Activated T-cell treated with anti-CD3 and anti-CD28 coated beads, Interleukin-2, amount 50 U/mL, for 72 hours (primary cell): ENCODE results near the gene TSPOAP1. TPM values are rescaled to one million over a fixed set of nuclear protein-coding genes. Genes with fewer than 3 reads are reported as not detected.

Experiments used
- ATAC-seq, 2 donors: fragments of 150-1000 bp; cut with Tn5 transposase; replicated peaks in 1 of 2; 2 replicates each; pipeline ENCODE4 v1.10.0; 2021; ENCODE audit warnings: moderate library complexity in 2 of 2, mild to moderate bottlenecking in 1 of 2
- DNase-seq, 2 donors: peaks; one replicate each; pipeline ENCODE4 v3.0.0; 2021 to 2022; ENCODE audit warnings: mixed read lengths in 1 of 2
- H3K27ac Mint-ChIP-seq: one replicate; pipeline ENCODE4 v1.8.0; 2022; ENCODE audit warnings: mild to moderate bottlenecking, moderate library complexity, mixed read lengths
- H3K27me3 Mint-ChIP-seq: one replicate; pipeline ENCODE4 v1.8.0; 2022; ENCODE audit warnings: low read depth, mixed read lengths
- H3K36me3 Mint-ChIP-seq, 2 donors: one replicate each; pipeline ENCODE4 v1.8.0; 2022; ENCODE audit warnings: mixed read lengths in 2 of 2, mild to moderate bottlenecking in 1 of 2; ENCODE audit not compliant: insufficient read depth in 2 of 2
- H3K4me1 Mint-ChIP-seq: one replicate; pipeline ENCODE4 v1.8.0; 2022; ENCODE audit warnings: low read depth, mixed read lengths
- H3K4me3 Mint-ChIP-seq, 2 donors: one replicate each; pipeline ENCODE4 v1.8.0; 2022; ENCODE audit warnings: mild to moderate bottlenecking in 2 of 2, mixed read lengths in 2 of 2, moderate library complexity in 2 of 2
- H3K9me3 Mint-ChIP-seq, 2 donors: one replicate each; pipeline ENCODE4 v1.8.0; 2022; ENCODE audit warnings: mixed read lengths in 2 of 2
- total RNA-seq, 2 donors: library from RNA; stranded (reverse); gene quantifications; one replicate each; pipeline ENCODE4 v1.2.3, GENCODE V29; 2022

Gene TSPOAP1
- 10 to 100 TPM; 42.3 to 55.3 TPM for total RNA-seq

- no peaks in the 10 kb centered on the region for H3K27me3 Mint-ChIP-seq
- H3K4me3 Mint-ChIP-seq: peak within 1 kb of the TSS; percentile 75 to 93
- peak in 1 of 2 donors; percentile 14 for ATAC-seq
- DNase-seq: peak; percentile 84
- no peaks in the 10 kb centered on the region for H3K9me3 Mint-ChIP-seq
- peaks cover 50% of the 10 kb centered on the region for H3K4me1 Mint-ChIP-seq
- peaks cover 24 to 25% of the 10 kb centered on the region in 2 donors for H3K36me3 Mint-ChIP-seq
- peak within 1 kb of the TSS; percentile 72 for H3K27ac Mint-ChIP-seq
Measured at GRCh38 chr17:58328195-58329034, at the start of gene TSPOAP1. Gene TSPOAP1 (minus strand): TSS chr17:58328795. CDS start chr17:58327920, 875 bp downstream.

- H3K27me3 Mint-ChIP-seq: no peaks in the 10 kb centered on the region
- ATAC-seq (no peak), DNase-seq (no peak)
- H3K4me1 Mint-ChIP-seq: peaks cover 46% of the 10 kb centered on the region
- H3K27ac Mint-ChIP-seq: no peak overlapping the region
- no peaks in the 10 kb centered on the region for H3K36me3 Mint-ChIP-seq
- no peak overlapping the region for H3K4me3 Mint-ChIP-seq
- no peaks in the 10 kb centered on the region for H3K9me3 Mint-ChIP-seq
Measured at GRCh38 chr17:58377661-58378060, 49.1 kb upstream of the TSPOAP1 start.

- DNase-seq (no peak), ATAC-seq (no peak)
- H3K9me3 Mint-ChIP-seq: no peaks in the 10 kb centered on the region
- H3K27me3 Mint-ChIP-seq: no peaks in the 10 kb centered on the region
- peaks cover 41% of the 10 kb centered on the region for H3K4me1 Mint-ChIP-seq
- no peaks in the 10 kb centered on the region for H3K36me3 Mint-ChIP-seq
- H3K27ac Mint-ChIP-seq: no peak overlapping the region
- H3K4me3 Mint-ChIP-seq: no peak overlapping the region
Measured at GRCh38 chr17:58377093-58377601, 48.6 kb upstream of the TSPOAP1 start.

DNA sequence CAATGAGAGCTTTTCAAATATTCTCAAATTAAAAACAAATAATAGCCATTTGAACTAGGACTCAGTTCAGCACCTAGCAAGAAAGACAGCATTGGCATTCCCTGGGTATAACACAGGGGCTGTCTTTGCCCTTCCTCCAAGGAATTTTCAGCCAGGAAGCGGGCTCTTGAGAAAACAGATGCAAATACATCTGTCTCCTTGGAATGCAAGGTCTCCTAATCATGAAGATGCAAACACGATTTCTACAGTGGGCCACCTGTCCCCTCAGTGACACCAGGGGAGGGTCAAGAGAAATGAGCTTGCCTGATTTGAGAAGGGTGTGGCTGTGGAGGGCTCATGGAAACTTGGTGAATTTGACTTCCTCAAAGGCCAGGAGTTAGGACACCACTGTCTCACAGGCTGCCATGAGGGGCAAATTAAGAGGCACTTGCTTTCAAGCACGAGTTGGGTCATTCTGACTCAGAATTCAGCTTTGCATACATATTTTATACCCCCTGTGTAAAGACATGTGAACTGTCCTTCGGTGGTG is 47.9 kb upstream of the TSPOAP1 start:
- no peaks in the 10 kb centered on the region for H3K9me3 Mint-ChIP-seq
- H3K27me3 Mint-ChIP-seq: no peaks in the 10 kb centered on the region
- no peak for DNase-seq
- peaks cover 35% of the 10 kb centered on the region for H3K4me1 Mint-ChIP-seq
- H3K4me3 Mint-ChIP-seq: no peak overlapping the region
- no peak overlapping the region for H3K27ac Mint-ChIP-seq
- no peaks in the 10 kb centered on the region for H3K36me3 Mint-ChIP-seq
- ATAC-seq: no peak

DNA sequence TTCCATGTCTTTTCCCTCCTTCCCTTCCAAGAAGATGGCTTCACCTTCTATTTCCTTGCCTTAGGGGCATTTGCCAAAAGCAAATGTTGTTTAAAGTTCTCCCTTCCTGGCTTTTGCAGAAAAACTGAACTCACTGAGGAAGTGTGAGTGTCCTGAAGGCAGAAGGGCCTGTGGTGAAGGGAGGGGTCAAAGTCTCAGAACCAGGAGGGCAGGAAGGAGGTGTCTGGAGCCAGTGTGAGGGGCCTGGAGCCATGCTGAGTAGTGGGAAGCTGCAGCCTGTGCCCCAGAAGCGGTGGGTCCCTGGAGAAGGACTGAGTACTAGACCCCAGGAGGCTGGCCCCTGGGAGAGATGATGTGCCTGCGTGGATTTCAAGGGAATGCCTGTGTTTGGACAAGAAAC is 47.2 kb upstream of the TSPOAP1 start:
- Mint-ChIP-seq H3K27ac (no peak overlapping the region), H3K36me3 (no peaks in the 10 kb centered on the region)

DNA sequence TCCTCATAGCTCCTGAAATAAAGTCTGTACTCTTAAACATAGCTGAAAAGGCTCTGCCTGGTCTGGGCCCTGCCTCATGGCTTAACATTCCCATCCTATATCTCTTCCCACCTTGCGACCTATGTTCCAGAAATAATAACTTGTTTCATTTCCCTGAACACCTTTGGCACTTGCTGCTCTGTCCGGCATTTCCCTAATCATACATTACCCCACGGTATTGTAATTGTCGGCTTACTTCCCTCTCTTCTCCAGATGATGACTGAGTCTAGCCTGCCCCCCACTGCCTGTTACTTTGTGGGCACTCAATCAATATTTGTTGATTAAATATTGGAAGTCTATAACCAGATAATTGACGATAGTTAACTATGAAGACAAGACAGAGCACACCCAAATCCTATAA is 46.7 kb upstream of the TSPOAP1 start:
- H3K27me3 Mint-ChIP-seq: no peaks in the 10 kb centered on the region
- no peaks in the 10 kb centered on the region for H3K36me3 Mint-ChIP-seq
- no peak for DNase-seq
- H3K9me3 Mint-ChIP-seq: no peaks in the 10 kb centered on the region
- H3K4me1 Mint-ChIP-seq: peaks cover 28% of the 10 kb centered on the region
- no peak for ATAC-seq
- no peak overlapping the region for H3K27ac Mint-ChIP-seq
- no peak overlapping the region for H3K4me3 Mint-ChIP-seq

More for the DNA sequence above, 47.2 kb upstream of the TSPOAP1 start:
- Mint-ChIP-seq H3K4me3 (no peak overlapping the region), H3K27me3 (no peaks in the 10 kb centered on the region), H3K9me3 (no peaks in the 10 kb centered on the region), H3K4me1 (peaks cover 30% of the 10 kb centered on the region)
- DNase-seq: no peak
- ATAC-seq: no peak

- H3K4me3 Mint-ChIP-seq: no peak overlapping the region
- H3K36me3 Mint-ChIP-seq: no peaks in the 10 kb centered on the region
- DNase-seq (no peak), ATAC-seq (no peak)
- H3K27ac Mint-ChIP-seq: no peak overlapping the region
- no peaks in the 10 kb centered on the region for H3K9me3 Mint-ChIP-seq
- peaks cover 22% of the 10 kb centered on the region for H3K4me1 Mint-ChIP-seq
- H3K27me3 Mint-ChIP-seq: no peaks in the 10 kb centered on the region
Measured at GRCh38 chr17:58373923-58374322, 45.3 kb upstream of the TSPOAP1 start.

DNA sequence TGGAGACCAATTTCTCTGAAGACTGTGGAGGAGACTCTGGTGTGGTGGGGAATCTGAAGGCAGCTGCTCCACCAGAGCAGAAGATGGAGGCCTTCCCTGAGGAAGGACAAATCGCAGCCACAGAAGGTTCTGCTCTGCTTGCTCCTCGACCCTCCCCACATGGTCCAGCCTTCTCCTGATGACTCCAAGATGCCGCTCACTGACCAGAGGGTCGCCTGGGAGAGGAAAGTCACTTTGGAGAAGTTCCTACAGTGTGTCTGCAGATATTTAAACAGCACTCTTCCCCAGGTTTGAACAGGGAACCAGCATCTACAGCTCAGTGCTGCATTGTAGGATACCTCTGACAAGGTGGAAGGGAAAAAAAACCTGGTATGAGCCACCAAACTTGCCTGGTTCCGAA is 44.4 kb upstream of the TSPOAP1 start:
- H3K9me3 Mint-ChIP-seq: no peaks in the 10 kb centered on the region
- H3K27me3 Mint-ChIP-seq: no peaks in the 10 kb centered on the region
- peaks cover 14% of the 10 kb centered on the region for H3K4me1 Mint-ChIP-seq
- no peak for ATAC-seq
- no peak overlapping the region for H3K4me3 Mint-ChIP-seq
- DNase-seq: no peak
- no peaks in the 10 kb centered on the region for H3K36me3 Mint-ChIP-seq
- no peak overlapping the region for H3K27ac Mint-ChIP-seq

DNA sequence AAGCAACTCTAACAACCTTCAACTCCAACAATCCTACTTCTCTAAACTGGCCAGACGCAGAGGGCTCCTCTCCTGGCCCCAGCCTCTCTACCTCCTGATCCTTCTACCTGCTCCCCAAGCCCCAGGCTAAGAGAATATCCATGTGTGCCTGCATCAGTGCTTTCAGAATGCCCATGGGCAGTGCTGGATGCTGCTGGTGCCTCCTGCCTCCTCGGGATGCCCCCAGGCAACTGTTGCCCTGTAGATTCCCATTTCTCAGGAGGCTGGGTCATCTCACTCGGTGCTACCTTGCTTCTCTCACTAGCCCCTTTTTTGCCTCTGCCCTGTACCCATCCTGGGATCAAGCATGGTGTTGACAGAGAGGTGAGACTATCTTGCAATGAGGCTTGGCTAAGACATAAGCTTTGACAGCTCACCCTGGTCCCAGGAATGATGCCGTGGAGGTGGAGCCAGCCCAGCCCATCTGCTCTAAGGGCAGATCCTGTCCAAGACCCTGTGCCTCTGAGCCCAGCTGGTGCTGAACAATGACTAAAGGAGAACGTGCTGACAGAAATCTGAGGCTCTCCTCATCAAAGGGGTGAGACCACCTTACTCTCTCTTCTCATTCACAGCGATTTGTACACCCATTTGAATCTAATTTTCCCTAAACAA is 42.8 kb upstream of the TSPOAP1 start:
- H3K27me3 Mint-ChIP-seq: no peaks in the 10 kb centered on the region
- ATAC-seq (no peak), DNase-seq (no peak)
- peaks cover 5% of the 10 kb centered on the region for H3K4me1 Mint-ChIP-seq
- H3K27ac Mint-ChIP-seq: peak overlapping the region; percentile 7
- H3K9me3 Mint-ChIP-seq: no peaks in the 10 kb centered on the region
- H3K36me3 Mint-ChIP-seq: no peaks in the 10 kb centered on the region
- H3K4me3 Mint-ChIP-seq: no peak overlapping the region

DNA sequence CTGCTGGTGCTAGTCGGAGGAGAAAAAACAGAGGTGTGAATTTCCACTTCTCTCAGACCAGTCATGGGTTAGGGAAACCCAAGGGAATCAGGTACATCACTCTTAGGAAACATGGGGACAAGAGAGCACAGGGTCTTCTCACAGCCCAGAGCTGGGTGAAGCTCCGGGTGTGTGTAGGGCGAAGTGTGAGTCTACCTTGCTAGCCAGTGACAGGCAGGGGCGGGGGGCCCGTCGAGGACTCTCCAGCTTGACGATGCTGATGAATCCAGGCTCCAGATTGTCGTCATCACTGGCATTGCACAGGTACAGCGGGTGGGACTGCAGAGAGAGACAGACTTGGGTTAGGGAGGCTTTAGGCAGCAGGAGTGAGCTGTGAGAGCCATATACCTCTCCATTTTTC is 42.1 kb upstream of the TSPOAP1 start:
- Mint-ChIP-seq H3K9me3 (no peaks in the 10 kb centered on the region), H3K4me3 (no peak overlapping the region), H3K36me3 (no peaks in the 10 kb centered on the region), H3K27me3 (no peaks in the 10 kb centered on the region), H3K27ac (no peak overlapping the region), H3K4me1 (peaks cover 12% of the 10 kb centered on the region)
- DNase-seq: no peak
- ATAC-seq: no peak

DNA sequence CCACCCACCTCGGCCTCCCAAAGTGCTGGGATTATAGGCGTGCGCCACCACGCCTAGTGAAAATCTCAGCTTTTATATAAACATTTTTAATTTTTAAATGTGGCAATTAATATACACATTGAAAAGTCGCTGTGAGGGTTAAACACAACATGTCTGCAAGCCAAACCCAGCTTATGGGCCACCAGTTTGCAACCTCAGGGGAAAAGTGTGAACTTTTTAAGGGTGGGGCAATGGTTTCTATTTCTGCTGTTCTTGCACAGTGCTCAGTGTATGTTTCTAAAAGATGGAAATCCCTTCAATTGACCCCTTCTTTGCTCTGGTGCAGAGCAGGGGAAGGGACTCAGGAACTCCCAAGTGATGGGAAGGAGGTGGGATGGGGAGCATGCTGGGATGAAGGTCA is 41.7 kb upstream of the TSPOAP1 start:
- no peak for ATAC-seq
- no peaks in the 10 kb centered on the region for H3K9me3 Mint-ChIP-seq
- no peaks in the 10 kb centered on the region for H3K36me3 Mint-ChIP-seq
- no peak for DNase-seq
- H3K4me1 Mint-ChIP-seq: peaks cover 12% of the 10 kb centered on the region
- H3K27me3 Mint-ChIP-seq: no peaks in the 10 kb centered on the region
- no peak overlapping the region for H3K4me3 Mint-ChIP-seq
- no peak overlapping the region for H3K27ac Mint-ChIP-seq

DNA sequence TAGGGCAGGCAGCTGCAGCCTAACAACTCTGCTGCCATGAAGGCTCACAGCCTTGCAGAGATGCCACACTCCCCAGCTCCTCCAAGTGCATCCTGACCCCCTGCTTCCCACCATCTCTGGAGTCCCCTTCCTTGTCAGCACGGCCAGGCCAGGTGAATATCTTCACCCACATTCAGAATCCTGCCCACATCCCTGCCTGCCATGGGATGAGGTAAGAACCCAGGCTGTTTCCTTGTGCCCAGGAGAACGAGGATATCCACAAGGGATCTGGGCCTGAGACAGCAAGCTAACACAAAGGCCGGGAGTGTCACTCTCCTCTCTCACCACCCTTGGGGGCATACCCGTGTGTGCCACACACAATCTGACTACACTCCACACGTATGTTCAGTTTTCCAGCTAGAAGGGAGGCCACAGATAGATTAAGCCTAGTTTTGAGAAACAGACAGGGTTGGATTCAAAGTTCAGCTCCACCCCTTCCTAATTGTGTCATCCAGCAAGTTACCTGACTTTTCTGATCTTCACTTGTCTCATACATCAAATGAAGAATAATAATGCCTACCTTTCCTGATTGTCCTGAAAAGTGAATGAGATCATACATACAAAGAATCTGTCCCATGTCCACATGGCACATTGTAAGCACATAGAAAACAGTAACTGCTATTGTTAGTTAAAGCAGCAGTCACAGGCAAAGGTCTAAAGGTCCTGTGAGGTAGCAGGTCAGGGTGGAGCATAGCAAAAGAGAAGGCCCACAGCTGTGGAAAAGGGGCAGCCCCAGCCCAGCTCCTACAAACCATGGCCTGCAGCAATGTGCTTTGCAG is 40.8 kb upstream of the TSPOAP1 start:
- no peaks in the 10 kb centered on the region for H3K36me3 Mint-ChIP-seq
- no peak overlapping the region for H3K4me3 Mint-ChIP-seq
- no peaks in the 10 kb centered on the region for H3K9me3 Mint-ChIP-seq
- H3K27ac Mint-ChIP-seq: no peak overlapping the region
- H3K4me1 Mint-ChIP-seq: peaks cover 12% of the 10 kb centered on the region
- H3K27me3 Mint-ChIP-seq: no peaks in the 10 kb centered on the region
- no peak for ATAC-seq
- DNase-seq: no peak

- Mint-ChIP-seq H3K27me3 (no peaks in the 10 kb centered on the region), H3K4me3 (no peak overlapping the region), H3K4me1 (peaks cover 12% of the 10 kb centered on the region), H3K27ac (no peak overlapping the region), H3K9me3 (no peaks in the 10 kb centered on the region), H3K36me3 (no peaks in the 10 kb centered on the region)
- no peak for DNase-seq
- ATAC-seq: no peak
Measured at GRCh38 chr17:58368860-58369213, 40.2 kb upstream of the TSPOAP1 start.
